ENCODE measurements around the gene ZNF414.

- TF ChIP-seq POLR2A (IDR thresholded peaks at IDR 0.05), result no peak
- TF ChIP-seq, protein P1, sequence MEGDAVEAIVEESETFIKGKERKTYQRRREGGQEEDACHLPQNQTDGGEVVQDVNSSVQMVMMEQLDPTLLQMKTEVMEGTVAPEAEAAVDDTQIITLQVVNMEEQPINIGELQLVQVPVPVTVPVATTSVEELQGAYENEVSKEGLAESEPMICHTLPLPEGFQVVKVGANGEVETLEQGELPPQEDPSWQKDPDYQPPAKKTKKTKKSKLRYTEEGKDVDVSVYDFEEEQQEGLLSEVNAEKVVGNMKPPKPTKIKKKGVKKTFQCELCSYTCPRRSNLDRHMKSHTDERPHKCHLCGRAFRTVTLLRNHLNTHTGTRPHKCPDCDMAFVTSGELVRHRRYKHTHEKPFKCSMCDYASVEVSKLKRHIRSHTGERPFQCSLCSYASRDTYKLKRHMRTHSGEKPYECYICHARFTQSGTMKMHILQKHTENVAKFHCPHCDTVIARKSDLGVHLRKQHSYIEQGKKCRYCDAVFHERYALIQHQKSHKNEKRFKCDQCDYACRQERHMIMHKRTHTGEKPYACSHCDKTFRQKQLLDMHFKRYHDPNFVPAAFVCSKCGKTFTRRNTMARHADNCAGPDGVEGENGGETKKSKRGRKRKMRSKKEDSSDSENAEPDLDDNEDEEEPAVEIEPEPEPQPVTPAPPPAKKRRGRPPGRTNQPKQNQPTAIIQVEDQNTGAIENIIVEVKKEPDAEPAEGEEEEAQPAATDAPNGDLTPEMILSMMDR (IDR thresholded peaks at IDR 0.05), result no peak
Observed at GRCh38 chr19:8561075-8561764, 47.3 kb upstream of the ZNF414 start.

Measured in body of pancreas (tissue), 4 donors.